GM21786 (cell line): Measurements from ENCODE around the gene EIF4EBP3.
A peak's percentile ranks its signal among the peaks of the same experiment; 100 is the strongest.

ENCODE experiments used
- ATAC-seq: cut with Tn5 transposase; IDR thresholded peaks from one replicate; pipeline ENCODE4 v1.9.1; 2021; ENCODE audit not compliant: unreplicated experiment

The EIF4EBP3 gene

GRCh38 chr5:140547508-140548299, at the start of gene EIF4EBP3:
TSS of gene EIF4EBP3 (plus strand) at chr5:140547662. CDS start at chr5:140547738, 76 bp downstream.
- ATAC-seq, result peak; percentile 96

GRCh38 chr5:140497897-140498296, 49.6 kb upstream of the EIF4EBP3 start:
- ATAC-seq, result no peak

GRCh38 chr5:140498591-140498990, 48.9 kb upstream of the EIF4EBP3 start:
- ATAC-seq, result no peak

- ATAC-seq, result no peak
Observed at GRCh38 chr5:140502834-140503233, 44.6 kb upstream of the EIF4EBP3 start.

GRCh38 chr5:140509898-140510297, 37.6 kb upstream of the EIF4EBP3 start:
- ATAC-seq, result no peak

- ATAC-seq, result no peak
Observed at GRCh38 chr5:140513124-140513523, 34.3 kb upstream of the EIF4EBP3 start.

- no peak for ATAC-seq
Observed at GRCh38 chr5:140524003-140524402, 23.5 kb upstream of the EIF4EBP3 start.

GRCh38 chr5:140540227-140540626, 7.2 kb upstream of the EIF4EBP3 start:
- no peak for ATAC-seq

- no peak for ATAC-seq
Observed at GRCh38 chr5:140542972-140543371, 4.5 kb upstream of the EIF4EBP3 start.

- ATAC-seq, result no peak
Observed at GRCh38 chr5:140544986-140545385, 2.5 kb upstream of the EIF4EBP3 start.

- ATAC-seq, result no peak
Observed at GRCh38 chr5:140545606-140546005, 1.9 kb upstream of the EIF4EBP3 start.

GRCh38 chr5:140546851-140547507, 483 bp upstream of the EIF4EBP3 start:
- no peak for ATAC-seq

- no peak for ATAC-seq
Observed at GRCh38 chr5:140548300-140548688, 832 bp downstream of the EIF4EBP3 start.

- no peak for ATAC-seq
Observed at GRCh38 chr5:140548791-140549190, 1.3 kb downstream of the EIF4EBP3 start.

GRCh38 chr5:140549237-140550144, 2.0 kb downstream of the EIF4EBP3 start:
- ATAC-seq, result no peak

GRCh38 chr5:140550147-140551079, 3.0 kb downstream of the EIF4EBP3 start:
- no peak for ATAC-seq

- no peak for ATAC-seq
Observed at GRCh38 chr5:140551872-140552271, 4.4 kb downstream of the EIF4EBP3 start.

- ATAC-seq, result no peak
Observed at GRCh38 chr5:140553657-140554056, 6.2 kb downstream of the EIF4EBP3 start.

GRCh38 chr5:140554454-140554853, 7.0 kb downstream of the EIF4EBP3 start:
- no peak for ATAC-seq

GRCh38 chr5:140555747-140556312, 8.4 kb downstream of the EIF4EBP3 start:
- no peak for ATAC-seq
